ENCODE results near the gene SOD2. TPM values are rescaled to one million over a fixed set of nuclear protein-coding genes. Genes with fewer than 3 reads are reported as not detected.

SOD2 gene
- total and polyA plus RNA-seq, 4 donors, result 143 to 952 (median 507) TPM

GRCh38 chr6:159684013-159684304, 9.1 kb downstream of the SOD2 start:
- DNase-seq (ENCODE audit: low spot score), result no peak
- WGBS, result 93% methylated on average over 1 of the region's 1 CpG
- peaks cover 5 to 29% (median 23%) of the 10 kb centered on the region in 4 donors for H3K4me1 ChIP-seq (ENCODE audit: control insufficient read depth in 4 of 4, insufficient read depth in 4 of 4, low read length in 3 of 4)
- H3K4me3 ChIP-seq (ENCODE audit: low read depth in 1 of 3, low read length in 3 of 3), result no peak overlapping the region
- no peak overlapping the region for H3K9ac ChIP-seq (ENCODE audit: low read depth in 1 of 2, low read length in 2 of 2)
- H3K27ac ChIP-seq (ENCODE audit: low read depth in 1 of 2, low read length in 2 of 2), result no peak overlapping the region
- no peaks in the 10 kb centered on the region for H3K27me3 ChIP-seq (ENCODE audit: control insufficient read depth in 4 of 4, insufficient read depth in 4 of 4, low read length in 3 of 4)
- H3K36me3 ChIP-seq (ENCODE audit: control insufficient read depth in 4 of 4, insufficient read depth in 3 of 4, low read depth in 1 of 4, low read length in 3 of 4), result peaks cover 9 to 81% (median 59%) of the 10 kb centered on the region in 4 donors
- TF ChIP-seq ZBTB33 (IDR thresholded peaks at IDR 0.05), result no peak
- TF ChIP-seq HNF4G (IDR thresholded peaks at IDR 0.05), result no peak
- TF ChIP-seq GABPA (IDR thresholded peaks at IDR 0.05 in 1 of 2, conservative IDR thresholded peaks at IDR 0.05 in 1 of 2), result no peak
- no peak for TF ChIP-seq TAF1 (conservative IDR thresholded peaks at IDR 0.05)
- H3K9me3 ChIP-seq (ENCODE audit: control insufficient read depth in 4 of 4, low read length in 3 of 4), result no peaks in the 10 kb centered on the region

- H3K4me3 ChIP-seq (ENCODE audit: low read depth in 1 of 3, low read length in 3 of 3), result no peak overlapping the region
- no peak for DNase-seq (ENCODE audit: low spot score)
Measured at GRCh38 chr6:159682810-159683209, 10.2 kb downstream of the SOD2 start.

More at GRCh38 chr6:159682810-159683209, 10.2 kb downstream of the SOD2 start:
- peaks cover 2 to 28% (median 21%) of the 10 kb centered on the region in 4 donors for H3K4me1 ChIP-seq (ENCODE audit: control insufficient read depth in 4 of 4, insufficient read depth in 4 of 4, low read length in 3 of 4)
- 97% methylated on average over 1 of the region's 1 CpG for WGBS
- H3K27ac ChIP-seq (ENCODE audit: low read depth in 1 of 2, low read length in 2 of 2), result no peak overlapping the region
- H3K27me3 ChIP-seq (ENCODE audit: control insufficient read depth in 4 of 4, insufficient read depth in 4 of 4, low read length in 3 of 4), result no peaks in the 10 kb centered on the region
- TF ChIP-seq NR2F2 (IDR thresholded peaks at IDR 0.05), result no peak
- no peak for TF ChIP-seq CTCF (IDR thresholded peaks at IDR 0.05; ENCODE audit: low read depth, low read length, missing input control)
- no peak for TF ChIP-seq RAD21 (IDR thresholded peaks at IDR 0.05)
- TF ChIP-seq ZBTB33 (IDR thresholded peaks at IDR 0.05), result no peak
- no peak for TF ChIP-seq ATF3 (IDR thresholded peaks at IDR 0.05)
- TF ChIP-seq FOXA1 (IDR thresholded peaks at IDR 0.05), result no peak
- TF ChIP-seq GABPA (IDR thresholded peaks at IDR 0.05 in 1 of 2, conservative IDR thresholded peaks at IDR 0.05 in 1 of 2), result no peak
- no peaks in the 10 kb centered on the region for H3K9me3 ChIP-seq (ENCODE audit: control insufficient read depth in 4 of 4, low read length in 3 of 4)
- peaks cover 9 to 71% (median 58%) of the 10 kb centered on the region in 4 donors for H3K36me3 ChIP-seq (ENCODE audit: control insufficient read depth in 4 of 4, insufficient read depth in 3 of 4, low read depth in 1 of 4, low read length in 3 of 4)
- no peak overlapping the region for H3K9ac ChIP-seq (ENCODE audit: low read depth in 1 of 2, low read length in 2 of 2)
